Measurements from ENCODE around the gene MACROD2. TPM values are rescaled to one million over a fixed set of nuclear protein-coding genes. Genes with fewer than 3 reads are reported as not detected.

Gene MACROD2
- total RNA-seq, 1 experiment from 2014 or later: 1.6 TPM

DNA sequence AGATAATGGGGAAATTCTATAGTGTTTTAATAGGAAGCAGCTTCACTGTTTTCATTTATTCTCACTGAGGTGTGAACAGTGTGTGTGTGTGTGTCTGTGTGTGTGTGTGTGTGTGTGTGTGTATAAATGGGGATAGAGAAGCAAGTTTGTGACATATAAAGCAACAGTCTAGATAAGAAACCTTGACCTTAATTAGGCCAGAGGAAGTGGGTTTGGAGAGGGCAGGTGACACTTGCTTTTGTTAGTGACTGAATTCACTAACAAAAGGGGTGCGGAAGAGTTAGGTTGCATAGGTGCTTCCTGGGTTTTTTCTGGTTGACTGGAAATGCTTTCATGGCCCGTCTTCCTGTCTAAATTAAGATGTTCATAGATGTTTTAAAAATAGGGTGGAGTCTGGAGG lies 857.8 kb downstream of the MACROD2 start:
- H3K4me3 Mint-ChIP-seq: no peak overlapping the region
- no peak overlapping the region for H2AK5ac ChIP-seq (ENCODE audit: insufficient read length, low read length)
- no peaks in the 10 kb centered on the region for H3K27me3 ChIP-seq (ENCODE audit: insufficient read depth, low read length)
- no peaks in the 10 kb centered on the region for H3K79me2 ChIP-seq (ENCODE audit: insufficient read depth, low read length)
- no peak overlapping the region for H2BK15ac ChIP-seq (ENCODE audit: low read depth, low read length)
- H4K91ac ChIP-seq (ENCODE audit: insufficient read length, low read depth, low read length): no peak overlapping the region
- H4K8ac ChIP-seq (replicated peaks; ENCODE audit: insufficient read length, low read depth, low read length): no peak overlapping the region
- H3K27ac ChIP-seq (ENCODE audit: insufficient read length, low read depth, low read length): no peak overlapping the region
- no peak overlapping the region for H3K14ac ChIP-seq (ENCODE audit: insufficient read depth, low read length)
- H3K9me3 ChIP-seq (ENCODE audit: control insufficient read depth, low read depth, low read length): no peaks in the 10 kb centered on the region
- peaks cover 9% of the 10 kb centered on the region in 2 experiments for H3K4me1 Mint-ChIP-seq
- TF ChIP-seq, protein P1, sequence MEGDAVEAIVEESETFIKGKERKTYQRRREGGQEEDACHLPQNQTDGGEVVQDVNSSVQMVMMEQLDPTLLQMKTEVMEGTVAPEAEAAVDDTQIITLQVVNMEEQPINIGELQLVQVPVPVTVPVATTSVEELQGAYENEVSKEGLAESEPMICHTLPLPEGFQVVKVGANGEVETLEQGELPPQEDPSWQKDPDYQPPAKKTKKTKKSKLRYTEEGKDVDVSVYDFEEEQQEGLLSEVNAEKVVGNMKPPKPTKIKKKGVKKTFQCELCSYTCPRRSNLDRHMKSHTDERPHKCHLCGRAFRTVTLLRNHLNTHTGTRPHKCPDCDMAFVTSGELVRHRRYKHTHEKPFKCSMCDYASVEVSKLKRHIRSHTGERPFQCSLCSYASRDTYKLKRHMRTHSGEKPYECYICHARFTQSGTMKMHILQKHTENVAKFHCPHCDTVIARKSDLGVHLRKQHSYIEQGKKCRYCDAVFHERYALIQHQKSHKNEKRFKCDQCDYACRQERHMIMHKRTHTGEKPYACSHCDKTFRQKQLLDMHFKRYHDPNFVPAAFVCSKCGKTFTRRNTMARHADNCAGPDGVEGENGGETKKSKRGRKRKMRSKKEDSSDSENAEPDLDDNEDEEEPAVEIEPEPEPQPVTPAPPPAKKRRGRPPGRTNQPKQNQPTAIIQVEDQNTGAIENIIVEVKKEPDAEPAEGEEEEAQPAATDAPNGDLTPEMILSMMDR (conservative IDR thresholded peaks at IDR 0.05): no peak
- no peaks in the 10 kb centered on the region for H3K79me1 ChIP-seq (ENCODE audit: insufficient read depth, low read depth, low read length, poor library complexity, severe bottlenecking)
- no peak overlapping the region for H2BK5ac ChIP-seq (ENCODE audit: insufficient read length, low read length)
- peaks cover 0 to 2% of the 10 kb centered on the region in 2 experiments; a peak in 1 of 5 replicates for H3K9me3 Mint-ChIP-seq
- peaks cover 4% of the 10 kb centered on the region for H3K27me3 Mint-ChIP-seq (ENCODE audit: low read depth)
- no peak for DNase-seq
- H2BK20ac ChIP-seq (ENCODE audit: low read depth, low read length, poor library complexity, severe bottlenecking): no peak overlapping the region
- no peak overlapping the region for H3K56ac ChIP-seq (ENCODE audit: insufficient read length, low read depth, low read length)
- H3T11ph ChIP-seq (ENCODE audit: low read length): no peak overlapping the region
- H3K4me1 ChIP-seq (ENCODE audit: insufficient read depth, low read length): no peaks in the 10 kb centered on the region; the same call in 1 of the 2 replicates
- H4K5ac ChIP-seq (ENCODE audit: insufficient read length, low read depth, low read length): no peak overlapping the region
- no peaks in the 10 kb centered on the region; a peak in 1 of 7 replicates for H3K36me3 Mint-ChIP-seq (ENCODE audit: insufficient read depth in 1 of 3, low read depth in 3 of 3)
- no peak overlapping the region for H2AFZ ChIP-seq (ENCODE audit: low read length)
- no peak overlapping the region for H3K23ac ChIP-seq (ENCODE audit: insufficient read length, low read depth, low read length)
- no peaks in the 10 kb centered on the region for H4K20me1 ChIP-seq (ENCODE audit: control insufficient read depth, insufficient read depth, insufficient read length)
- H3K4ac ChIP-seq (ENCODE audit: low read depth, low read length): no peak overlapping the region
- H2BK12ac ChIP-seq (ENCODE audit: insufficient read length, low read depth, low read length): no peak overlapping the region
- H3K18ac ChIP-seq (ENCODE audit: insufficient read length, low read depth, low read length): no peak overlapping the region
- H2BK120ac ChIP-seq (ENCODE audit: low read depth, low read length, poor library complexity, severe bottlenecking): no peak overlapping the region
- no peak overlapping the region for H3K9ac ChIP-seq (ENCODE audit: extremely low read depth, insufficient read length, low read length)
- H3K4me2 ChIP-seq (ENCODE audit: insufficient read depth, insufficient read length, low read length): no peak overlapping the region
- no CpG with 5 or more reads among the region's 2 CpGs for WGBS (ENCODE audit: extremely low coverage, insufficient read length, low lambda C conversion rate)
- no peak overlapping the region for H3K27ac Mint-ChIP-seq
- H3K23me2 ChIP-seq (ENCODE audit: insufficient read length, low read depth, low read length, poor library complexity, severe bottlenecking): no peaks in the 10 kb centered on the region

Data from H9 (cell line).